Uterus (tissue), 4 donors: ENCODE measurements around the gene GRIN2D. TPM values are rescaled to one million over a fixed set of nuclear protein-coding genes. Genes with fewer than 3 reads are reported as not detected.

Source experiments
- DNase-seq, 2 donors: peaks; one replicate each; pipeline ENCODE4 v3.0.0-alpha.2; 2019 to 2020
- H3K27ac ChIP-seq, 2 donors: fragments of 200-600 bp; sonication (generic); 1 replicate in 1 of 2; 2 replicates in 1 of 2; pipeline ENCODE4 v1.5.1; 2016 to 2018
- H3K27me3 ChIP-seq, 2 donors: fragments of 200-600 bp; sonication (generic); one replicate each; pipeline ENCODE4 v1.5.1; 2018 to 2019; ENCODE audit warnings: control low read depth in 1 of 2
- H3K36me3 ChIP-seq, 2 donors: fragments of 200-600 bp; sonication (generic); one replicate each; pipeline ENCODE4 v1.5.1; 2019; ENCODE audit warnings: control low read depth in 1 of 2
- H3K4me1 ChIP-seq, 2 donors: fragments of 200-600 bp; sonication (generic); one replicate each; pipeline ENCODE4 v1.5.1; 2018 to 2019; ENCODE audit warnings: control low read depth in 1 of 2
- H3K4me3 ChIP-seq, 2 donors: fragments of 200-600 bp; sonication (generic); 1 replicate in 1 of 2; 2 replicates in 1 of 2; pipeline ENCODE4 v1.5.1; 2018 to 2019; ENCODE audit warnings: mild to moderate bottlenecking in 1 of 2
- H3K9me3 ChIP-seq, 2 donors: fragments of 200-600 bp; sonication (generic); one replicate each; pipeline ENCODE4 v1.5.1; 2019; ENCODE audit warnings: control low read depth in 1 of 2
- CTCF ChIP-seq, 4 experiments: fragments of 200-600 bp in 2 of 4; fragments of 450-650 bp in 2 of 4; sonication (generic) in 2 of 4; IDR thresholded peaks; one replicate each; pipeline ENCODE4 v1.5.1; 2016 to 2019; ENCODE audit warnings: antibody characterized with exemption in 4 of 4, mild to moderate bottlenecking in 2 of 4, moderate library complexity in 1 of 4
- POLR2A ChIP-seq, 2 donors: fragments of 450-650 bp; IDR thresholded peaks; one replicate each; pipeline ENCODE4 v1.6.1; 2016; ENCODE audit warnings: antibody characterized with exemption in 2 of 2, mild to moderate bottlenecking in 1 of 2, moderate library complexity in 1 of 2
- intact Hi-C: fragments of 100-400 bp; cut with DNase I; formaldehyde crosslinking; loops from one replicate; pipeline ENCODE4 v1.15.1; 2023; ENCODE audit warnings: low total_unique reads
- total RNA-seq, 4 donors: library from RNA; depleted of rRNA in 3 of 4; stranded (reverse); fragments of >200 nt in 3 of 4; gene quantifications; one replicate each; pipeline versions ENCODE4 v1.1.0 to v1.2.4, GENCODE V29; 2014 to 2023
- donor health status: DM: yes; HTN: yes; CAD: no.

Gene GRIN2D
- 1 to 10 TPM in 1 of 4 donors, under 1 TPM in 2, not detected in 1; under 0.01 to 2.4 (median 0.21) TPM for total RNA-seq

- Histone ChIP-seq H3K4me3 (no peak within 1 kb of the TSS), H3K27ac (no peak within 1 kb of the TSS), H3K36me3 (no peaks in the 10 kb centered on the region), H3K4me1 (peaks cover 0 to 16% of the 10 kb centered on the region in 2 donors), H3K27me3 (peaks cover 25 to 44% of the 10 kb centered on the region in 2 donors), H3K9me3 (no peaks in the 10 kb centered on the region)
- DNase-seq, result no peak
- intact Hi-C loops, result loop anchor here (10.0 kb wide), 1 partner anchor 51 kb away; the partner anchor contains the start of gene GRWD1
- TF ChIP-seq CTCF (IDR thresholded peaks at IDR 0.05), result no peak
- TF ChIP-seq POLR2A (IDR thresholded peaks at IDR 0.05), result no peak
Observed at GRCh38 chr19:48393559-48394330, at the start of gene GRIN2D. Gene GRIN2D (plus strand): TSS chr19:48393668. CDS start chr19:48398393, 4,725 bp downstream.

- TF ChIP-seq POLR2A (IDR thresholded peaks at IDR 0.05), result no peak
- no peak for TF ChIP-seq CTCF (IDR thresholded peaks at IDR 0.05)
- Histone ChIP-seq H3K4me3 (no peak overlapping the region), H3K36me3 (no peaks in the 10 kb centered on the region), H3K27me3 (no peaks in the 10 kb centered on the region), H3K4me1 (no peaks in the 10 kb centered on the region), H3K27ac (no peak overlapping the region), H3K9me3 (no peaks in the 10 kb centered on the region)
- intact Hi-C loops, result no loop called here
- DNase-seq, result no peak
Observed at GRCh38 chr19:48344892-48345291, 48.6 kb upstream of the GRIN2D start.

- TF ChIP-seq CTCF (IDR thresholded peaks at IDR 0.05) (no peak), POLR2A (IDR thresholded peaks at IDR 0.05) (no peak)
- H3K9me3 ChIP-seq, result no peaks in the 10 kb centered on the region
- no peaks in the 10 kb centered on the region for H3K36me3 ChIP-seq
- no peaks in the 10 kb centered on the region for H3K27me3 ChIP-seq
- no peaks in the 10 kb centered on the region for H3K4me1 ChIP-seq
- intact Hi-C loops, result no loop called here
- DNase-seq, result no peak
- no peak overlapping the region for H3K4me3 ChIP-seq
- H3K27ac ChIP-seq, result no peak overlapping the region
Observed at GRCh38 chr19:48346191-48346590, 47.3 kb upstream of the GRIN2D start.

DNA sequence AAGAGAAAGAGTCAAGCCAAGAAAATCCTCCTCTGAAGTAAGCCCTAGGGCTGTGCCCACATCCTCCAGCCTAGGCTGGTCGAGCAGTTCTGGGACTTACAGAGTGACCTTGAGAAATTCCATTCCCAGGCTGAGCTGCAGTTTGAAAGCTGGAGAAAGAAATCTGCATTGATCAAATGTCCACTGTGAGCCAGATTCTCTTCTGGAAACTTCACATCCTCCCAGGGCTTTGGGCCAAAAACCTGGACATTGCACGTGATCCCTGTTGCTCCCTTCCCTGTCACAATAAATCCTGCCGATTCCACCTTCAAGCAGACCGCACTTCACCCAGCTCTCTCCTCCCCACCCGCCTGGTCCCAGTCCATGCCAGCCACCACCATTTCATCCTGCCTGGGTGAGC, 45.4 kb upstream of the GRIN2D start:
- H3K36me3 ChIP-seq, result no peaks in the 10 kb centered on the region
- no peaks in the 10 kb centered on the region for H3K27me3 ChIP-seq
- no peaks in the 10 kb centered on the region for H3K4me1 ChIP-seq
- no peak overlapping the region for H3K27ac ChIP-seq
- no peaks in the 10 kb centered on the region for H3K9me3 ChIP-seq
- DNase-seq, result no peak
- TF ChIP-seq CTCF (IDR thresholded peaks at IDR 0.05) (no peak), POLR2A (IDR thresholded peaks at IDR 0.05) (no peak)
- no peak overlapping the region for H3K4me3 ChIP-seq
- intact Hi-C loops, result no loop called here

DNA sequence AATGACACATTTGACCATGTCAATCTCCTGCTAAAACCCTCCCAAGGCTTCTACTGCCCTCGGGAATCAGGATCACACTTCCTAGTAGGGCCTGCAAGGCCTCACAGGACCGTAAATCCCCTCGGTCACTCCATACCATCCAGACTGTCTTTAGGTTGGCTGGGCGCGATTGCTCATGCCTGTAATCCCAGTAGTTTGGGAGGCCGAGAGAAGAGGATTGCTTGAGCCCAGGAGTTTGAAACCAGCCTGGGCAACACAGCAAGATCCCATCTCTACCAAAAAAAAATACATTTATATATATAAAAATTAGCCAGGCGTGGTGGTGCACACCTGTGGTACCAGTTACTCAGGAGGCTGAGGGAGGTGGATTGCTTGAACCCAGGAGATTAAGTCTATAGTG, 44.7 kb upstream of the GRIN2D start:
- intact Hi-C loops, result no loop called here
- H3K36me3 ChIP-seq, result no peaks in the 10 kb centered on the region

More for the DNA sequence above, 44.7 kb upstream of the GRIN2D start:
- Histone ChIP-seq H3K27me3 (no peaks in the 10 kb centered on the region), H3K4me1 (no peaks in the 10 kb centered on the region), H3K9me3 (no peaks in the 10 kb centered on the region), H3K27ac (no peak overlapping the region), H3K4me3 (no peak overlapping the region)
- TF ChIP-seq POLR2A (IDR thresholded peaks at IDR 0.05), result no peak
- TF ChIP-seq CTCF (IDR thresholded peaks at IDR 0.05), result no peak
- DNase-seq, result no peak
